CMK (cell line): ENCODE results near the gene METTL24.
"Not testable (repeated sequence)": the region's sequence is repeated elsewhere in the genome, so short reads cannot be mapped to it uniquely, and the experiment has no call there.

ENCODE experiments used
- DNase-seq: peaks from one replicate; pipeline ENCODE4 v3.0.0-alpha.2; 2010; ENCODE audit warnings: low read depth

Gene METTL24

GRCh38 chr6:110265273-110265672 is 92.9 kb downstream of the METTL24 start:
- DNase-seq: no peak

GRCh38 chr6:110256366-110256765 is 101.8 kb downstream of the METTL24 start:
- DNase-seq: no peak

- no peak for DNase-seq
Measured at GRCh38 chr6:110255211-110255750, 102.9 kb downstream of the METTL24 start.

- no peak for DNase-seq
Measured at GRCh38 chr6:110250838-110251237, 107.3 kb downstream of the METTL24 start.

GRCh38 chr6:110250058-110250457 is 108.1 kb downstream of the METTL24 start:
- DNase-seq: no peak

- no peak for DNase-seq
Measured at GRCh38 chr6:110246900-110247546, 111.1 kb downstream of the METTL24 start.

- no peak for DNase-seq
Measured at GRCh38 chr6:110246378-110246777, 111.8 kb downstream of the METTL24 start.

- DNase-seq: not testable (repeated sequence)
Measured at GRCh38 chr6:110244621-110245020, 113.5 kb downstream of the METTL24 start.

- DNase-seq: no peak
Measured at GRCh38 chr6:110239526-110240274, 118.4 kb downstream of the METTL24 start.

- not testable (repeated sequence) for DNase-seq
Measured at GRCh38 chr6:110236007-110236406, 122.1 kb downstream of the METTL24 start.

- DNase-seq: no peak
Measured at GRCh38 chr6:110233770-110234374, 124.3 kb downstream of the METTL24 start.

- DNase-seq: no peak
Measured at GRCh38 chr6:110232450-110232849, 125.7 kb downstream of the METTL24 start.

GRCh38 chr6:110226261-110226660 is 131.9 kb downstream of the METTL24 start:
- no peak for DNase-seq

GRCh38 chr6:110221738-110222137 is 136.4 kb downstream of the METTL24 start:
- DNase-seq: no peak

- DNase-seq: no peak
Measured at GRCh38 chr6:110217266-110217665, 140.9 kb downstream of the METTL24 start.

- no peak for DNase-seq
Measured at GRCh38 chr6:110216140-110216539, 142.0 kb downstream of the METTL24 start.

GRCh38 chr6:110214338-110214737 is 143.8 kb downstream of the METTL24 start:
- DNase-seq: no peak

GRCh38 chr6:110211753-110212152 is 146.4 kb downstream of the METTL24 start:
- no peak for DNase-seq

GRCh38 chr6:110207652-110208051 is 150.5 kb downstream of the METTL24 start:
- DNase-seq: no peak

- DNase-seq: no peak
Measured at GRCh38 chr6:110201151-110201884, 156.8 kb downstream of the METTL24 start.

GRCh38 chr6:110198561-110198960 is 159.6 kb downstream of the METTL24 start:
- DNase-seq: no peak

GRCh38 chr6:110196874-110197273 is 161.3 kb downstream of the METTL24 start:
- DNase-seq: no peak
